Activated naive CD4-positive, alpha-beta T cell (primary cell): ENCODE data around the gene SHROOM1.
"Not testable (repeated sequence)": the region's sequence is repeated elsewhere in the genome, so short reads cannot be mapped to it uniquely, and the experiment has no call there.

Experiments
- DNase-seq, 4 experiments: peaks; one replicate each; lab custom pipeline; 2025; lab: John Stamatoyannopoulos, UW

SHROOM1 gene

GRCh38 chr5:132807163-132807838, 23.1 kb downstream of the SHROOM1 start:
- DNase-seq, result no peak

- not testable (repeated sequence) for DNase-seq
These were observed 23.7 kb downstream of the SHROOM1 start for GRCh38 chr5:132806804-132807162.

GRCh38 chr5:132805872-132806271, 24.6 kb downstream of the SHROOM1 start:
- not testable (repeated sequence) for DNase-seq

- DNase-seq, result not testable (repeated sequence)
These were observed 26.2 kb downstream of the SHROOM1 start for GRCh38 chr5:132804219-132804618.

GRCh38 chr5:132802685-132803066, 27.8 kb downstream of the SHROOM1 start:
- not testable (repeated sequence) for DNase-seq

GRCh38 chr5:132802044-132802684, 28.3 kb downstream of the SHROOM1 start:
- no peak for DNase-seq

GRCh38 chr5:132800545-132800944, 29.9 kb downstream of the SHROOM1 start:
- DNase-seq, result no peak

GRCh38 chr5:132799392-132799791, 31.1 kb downstream of the SHROOM1 start:
- no peak for DNase-seq

- no peak for DNase-seq
These were observed 32.8 kb downstream of the SHROOM1 start for GRCh38 chr5:132797651-132798050.

GRCh38 chr5:132791026-132791425, 39.4 kb downstream of the SHROOM1 start:
- no peak for DNase-seq

- DNase-seq, result no peak
These were observed 40.1 kb downstream of the SHROOM1 start for GRCh38 chr5:132790201-132790865.

- DNase-seq, result no peak
These were observed 41.2 kb downstream of the SHROOM1 start for GRCh38 chr5:132788990-132789886.

GRCh38 chr5:132788508-132788907, 41.9 kb downstream of the SHROOM1 start:
- no peak for DNase-seq

- DNase-seq, result no peak
These were observed 43.4 kb downstream of the SHROOM1 start for GRCh38 chr5:132787076-132787475.

- no peak for DNase-seq
These were observed 44.6 kb downstream of the SHROOM1 start for GRCh38 chr5:132785864-132786263.

- no peak for DNase-seq
These were observed 45.1 kb downstream of the SHROOM1 start for GRCh38 chr5:132785365-132785764.

GRCh38 chr5:132782101-132782500, 48.3 kb downstream of the SHROOM1 start:
- no peak for DNase-seq

- no peak for DNase-seq
These were observed 49.4 kb downstream of the SHROOM1 start for GRCh38 chr5:132781029-132781428.

- no peak for DNase-seq
These were observed 49.9 kb downstream of the SHROOM1 start for GRCh38 chr5:132780577-132780976.

- no peak for DNase-seq
These were observed 50.5 kb downstream of the SHROOM1 start for GRCh38 chr5:132779961-132780360.

GRCh38 chr5:132778856-132779255, 51.6 kb downstream of the SHROOM1 start:
- DNase-seq, result no peak

- DNase-seq, result no peak
These were observed 52.3 kb downstream of the SHROOM1 start for GRCh38 chr5:132778129-132778528.
